Activated CD4-positive, alpha-beta T cell treated with anti-CD3 and anti-CD28 coated beads, Interleukin-2, amount 10 ng/mL, durations not matched to agents 7 days and 5 days (primary cell): Measurements from ENCODE around the gene ANKHD1. TPM values are rescaled to one million over a fixed set of nuclear protein-coding genes. Genes with fewer than 3 reads are reported as not detected.
"Not testable (repeated sequence)": the region's sequence is repeated elsewhere in the genome, so short reads cannot be mapped to it uniquely, and the experiment has no call there.

Experiments
- CTCF ChIA-PET: fragments of 350-600 bp; sonication (Branson Sonifier 250); formaldehyde crosslinking; loops from one replicate; lab custom pipeline; 2021; ENCODE audit warnings: antibody characterized with exemption; lab: Charles Lee
- POLR2A ChIA-PET: fragments of 350-600 bp; sonication (Branson Sonifier 250); formaldehyde crosslinking; loops from one replicate; lab custom pipeline; 2021; ENCODE audit warnings: antibody characterized with exemption; lab: Charles Lee
- DNase-seq: peaks from one replicate; pipeline ENCODE4 v3.0.0-alpha.2; 2020
- H3K27ac Mint-ChIP-seq: one replicate; pipeline ENCODE4 v1.8.0; 2021; ENCODE audit warnings: mild to moderate bottlenecking, moderate library complexity, mixed read lengths
- H3K27me3 Mint-ChIP-seq: one replicate; pipeline ENCODE4 v1.8.0; 2021; ENCODE audit warnings: mixed read lengths
- H3K36me3 Mint-ChIP-seq: one replicate; pipeline ENCODE4 v1.8.0; 2021; ENCODE audit warnings: low read depth, mixed read lengths
- H3K4me1 Mint-ChIP-seq: one replicate; pipeline ENCODE4 v1.8.0; 2021; ENCODE audit warnings: mixed read lengths
- H3K4me3 Mint-ChIP-seq: one replicate; pipeline ENCODE4 v1.8.0; 2021; ENCODE audit warnings: mild to moderate bottlenecking, moderate library complexity, mixed read lengths
- H3K9me3 Mint-ChIP-seq: one replicate; pipeline ENCODE4 v1.8.0; 2021; ENCODE audit warnings: mixed read lengths
- microRNA-seq: library from miRNA; unstranded; fragments of <30 nt; microRNA quantifications from one replicate; pipeline ENCODE4 v1.2.0, GENCODE V29; 2021; ENCODE audit warnings: borderline microRNAs expressed, borderline replicate concordance
- total RNA-seq, 2 experiments: library from RNA; stranded (reverse); gene quantifications; one replicate each; pipeline ENCODE4 v1.2.3, GENCODE V29; 2021

The ANKHD1 gene
- total RNA-seq, 2 experiments from 2014 or later: 118 TPM

- Mint-ChIP-seq H3K36me3 (peaks cover 39% of the 10 kb centered on the region), H3K27me3 (no peaks in the 10 kb centered on the region), H3K4me3 (no peak overlapping the region), H3K4me1 (peaks cover 49% of the 10 kb centered on the region), H3K9me3 (no peaks in the 10 kb centered on the region), H3K27ac (no peak overlapping the region)
- ChIA-PET CTCF (interaction anchor here (1.4 to 1.6 kb wide), 3 partner anchors 19 to 24 kb away, joined by 3 to 5 read pairs (median 3); partner anchors contain the start of gene EIF4EBP3), POLR2A (interaction anchor here (1.6 kb wide), 1 partner anchor 76 kb away, joined by 3 read pairs; the partner anchor contains the start of genes IK and NDUFA2)
- DNase-seq: no peak
Measured at GRCh38 chr5:140571105-140571504, 169.5 kb downstream of the ANKHD1 start.

GRCh38 chr5:140573683-140574082 lies 172.1 kb downstream of the ANKHD1 start:
- no peak for DNase-seq
- no peaks in the 10 kb centered on the region for H3K9me3 Mint-ChIP-seq
- H3K27me3 Mint-ChIP-seq: no peaks in the 10 kb centered on the region
- H3K4me1 Mint-ChIP-seq: peaks cover 29% of the 10 kb centered on the region
- CTCF ChIA-PET: interaction anchor here (0.5 kb wide), 1 partner anchor 1928 kb away, joined by 3 read pairs; no protein-coding TSS in a partner anchor
- POLR2A ChIA-PET: no interaction called here
- H3K27ac Mint-ChIP-seq: no peak overlapping the region
- H3K36me3 Mint-ChIP-seq: peaks cover 18% of the 10 kb centered on the region
- no peak overlapping the region for H3K4me3 Mint-ChIP-seq

- H3K27me3 Mint-ChIP-seq: no peaks in the 10 kb centered on the region
- peaks cover 14% of the 10 kb centered on the region for H3K36me3 Mint-ChIP-seq
- peaks cover 24% of the 10 kb centered on the region for H3K4me1 Mint-ChIP-seq
- POLR2A ChIA-PET: no interaction called here
- no peaks in the 10 kb centered on the region for H3K9me3 Mint-ChIP-seq
- no peak for DNase-seq
- H3K27ac Mint-ChIP-seq: no peak overlapping the region
- H3K4me3 Mint-ChIP-seq: no peak overlapping the region
- CTCF ChIA-PET: interaction anchor here (0.5 kb wide), 1 partner anchor 1929 kb away, joined by 3 read pairs; no protein-coding TSS in a partner anchor
Measured at GRCh38 chr5:140574165-140574564, 172.5 kb downstream of the ANKHD1 start.

- Mint-ChIP-seq H3K4me1 (peaks cover 13% of the 10 kb centered on the region), H3K4me3 (no peak overlapping the region), H3K27ac (no peak overlapping the region), H3K27me3 (peaks cover 2% of the 10 kb centered on the region), H3K36me3 (peaks cover 9% of the 10 kb centered on the region), H3K9me3 (no peaks in the 10 kb centered on the region)
- ChIA-PET CTCF (no interaction called here), POLR2A (no interaction called here)
- DNase-seq: no peak
Measured at GRCh38 chr5:140575309-140575708, 173.7 kb downstream of the ANKHD1 start.

- POLR2A ChIA-PET: interaction anchor here (0.6 kb wide), 1 partner anchor 37 kb away, joined by 3 read pairs; no protein-coding TSS in a partner anchor
- peaks cover 2% of the 10 kb centered on the region for H3K36me3 Mint-ChIP-seq
Measured at GRCh38 chr5:140576776-140577201, 175.2 kb downstream of the ANKHD1 start.

GRCh38 chr5:140579188-140579747 lies 177.6 kb downstream of the ANKHD1 start:
- CTCF ChIA-PET: interaction anchor here (1.7 kb wide), 1 partner anchor 9 kb away, joined by 6 read pairs; no protein-coding TSS in a partner anchor
- H3K36me3 Mint-ChIP-seq, H3K27ac Mint-ChIP-seq, H3K9me3 Mint-ChIP-seq, POLR2A ChIA-PET, H3K4me3 Mint-ChIP-seq, DNase-seq: not testable (repeated sequence)
- H3K27me3 Mint-ChIP-seq: peaks cover 25% of the 10 kb centered on the region
- peaks cover 13% of the 10 kb centered on the region for H3K4me1 Mint-ChIP-seq

More at GRCh38 chr5:140576776-140577201, 175.2 kb downstream of the ANKHD1 start:
- CTCF ChIA-PET: interaction anchor here (1.2 to 1.4 kb wide), 3 partner anchors 11 to 59 kb away, joined by 3 to 7 read pairs (median 3); partner anchors contain the start of gene APBB3
- peaks cover 11% of the 10 kb centered on the region for H3K27me3 Mint-ChIP-seq
- H3K4me1 Mint-ChIP-seq: peaks cover 13% of the 10 kb centered on the region
- no peak overlapping the region for H3K4me3 Mint-ChIP-seq
- H3K9me3 Mint-ChIP-seq: no peaks in the 10 kb centered on the region
- peak overlapping the region; percentile 9 for H3K27ac Mint-ChIP-seq
- DNase-seq: no peak

GRCh38 chr5:140587495-140587894 lies 185.9 kb downstream of the ANKHD1 start:
- POLR2A ChIA-PET: no interaction called here
- CTCF ChIA-PET: no interaction called here
- no peaks in the 10 kb centered on the region for H3K4me1 Mint-ChIP-seq
- no peak overlapping the region for H3K4me3 Mint-ChIP-seq
- DNase-seq: no peak
- peaks cover 16% of the 10 kb centered on the region for H3K27me3 Mint-ChIP-seq
- no peak overlapping the region for H3K27ac Mint-ChIP-seq
- no peaks in the 10 kb centered on the region for H3K36me3 Mint-ChIP-seq
- H3K9me3 Mint-ChIP-seq: no peaks in the 10 kb centered on the region

DNA sequence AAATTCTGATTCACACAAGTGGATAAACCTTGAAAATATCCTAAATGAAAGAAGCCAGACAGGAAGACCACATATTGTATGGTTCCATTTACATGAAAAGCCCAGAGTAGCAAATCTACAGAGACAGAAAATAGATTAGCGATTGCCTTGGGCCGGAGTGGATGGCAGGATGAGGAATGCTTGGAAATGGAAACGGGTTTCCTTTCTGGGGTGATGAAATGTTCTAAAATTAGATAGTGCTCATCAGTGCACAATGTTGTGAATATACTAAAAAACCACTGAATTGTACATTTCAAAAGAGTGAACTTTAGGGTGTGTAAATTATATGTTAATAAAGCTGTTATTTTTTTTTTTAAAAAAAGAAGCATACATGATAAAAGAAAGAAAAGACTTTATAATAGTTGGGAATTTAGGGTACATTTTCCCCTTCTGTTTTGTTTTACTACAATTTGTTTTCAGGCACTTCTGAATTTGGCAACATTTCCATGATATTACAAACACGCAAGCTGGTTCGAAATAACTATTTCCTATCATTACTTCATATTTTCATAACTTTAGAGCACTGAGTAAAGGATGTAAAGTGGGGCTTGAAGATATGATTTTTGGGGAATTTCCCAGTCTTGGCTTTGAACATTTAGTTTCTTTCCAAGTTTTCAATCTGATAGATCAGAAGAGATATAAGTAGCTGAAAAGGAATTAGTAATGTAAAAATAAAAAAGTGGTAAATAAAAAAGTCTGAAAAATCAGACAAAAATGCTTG lies 186.9 kb downstream of the ANKHD1 start:
- CTCF ChIA-PET: interaction anchor here (0.6 to 1.4 kb wide), 3 partner anchors 12 to 96 kb away, joined by 3 to 4 read pairs (median 3); no protein-coding TSS in a partner anchor
- Mint-ChIP-seq H3K27me3 (peaks cover 9% of the 10 kb centered on the region), H3K9me3 (no peaks in the 10 kb centered on the region), H3K27ac (no peak overlapping the region), H3K4me1 (peaks cover 5% of the 10 kb centered on the region), H3K4me3 (no peak overlapping the region), H3K36me3 (no peaks in the 10 kb centered on the region)
- POLR2A ChIA-PET: no interaction called here
- no peak for DNase-seq

Small RNAs within 50 kb of the gene (microRNA-seq; reads per million reads assigned to microRNA genes)
- not detected for gene MIR6831

Other genes with a start within 250 kb of the ANKHD1 start
- gene CYSTM1, start 226.6 kb upstream of the ANKHD1 start, total RNA-seq: 10 to 100 TPM in 1 of 2 experiments, 1 to 10 TPM in 1; 8.6 to 10.3 TPM
- gene PFDN1, start 98.7 kb upstream of the ANKHD1 start, total RNA-seq: 10 to 100 TPM; 60.8 to 70.5 TPM
- gene HBEGF, start 55.2 kb upstream of the ANKHD1 start, total RNA-seq: 10 to 100 TPM; 13.7 to 15.4 TPM
- under 1 TPM; 0.35 to 0.44 TPM for gene SLC4A9, start 41.6 kb upstream of the ANKHD1 start, total RNA-seq
- 1 to 10 TPM; 9.5 to 9.7 TPM for gene EIF4EBP3, start 145.8 kb downstream of the ANKHD1 start, total RNA-seq
- gene SRA1, start 155.6 kb downstream of the ANKHD1 start, total RNA-seq: 10 to 100 TPM; 32.4 to 38.0 TPM
- 10 to 100 TPM; 28.5 to 32.8 TPM for gene APBB3, start 162.8 kb downstream of the ANKHD1 start, total RNA-seq
- 10 to 100 TPM; 84.0 to 96.6 TPM for gene SLC35A4, start 163.0 kb downstream of the ANKHD1 start, total RNA-seq
- under 1 TPM; 0.21 to 0.37 TPM for gene CD14, start 231.3 kb downstream of the ANKHD1 start, total RNA-seq
- gene TMCO6, start 237.6 kb downstream of the ANKHD1 start, total RNA-seq: 10 to 100 TPM; 33.5 to 38.8 TPM
- 10 to 100 TPM; 76.3 to 79.9 TPM for gene NDUFA2, start 245.8 kb downstream of the ANKHD1 start, total RNA-seq
- gene IK, start 246.0 kb downstream of the ANKHD1 start, total RNA-seq: 100 to 1,000 TPM; 121 to 161 TPM